Heart left ventricle (tissue), 16 donors: ENCODE measurements around the gene SLC51A. TPM values are rescaled to one million over a fixed set of nuclear protein-coding genes. Genes with fewer than 3 reads are reported as not detected.
"Not testable (repeated sequence)": the region's sequence is repeated elsewhere in the genome, so short reads cannot be mapped to it uniquely, and the experiment has no call there.

Source experiments
- ATAC-seq, 4 donors: fragments of 200-7000 bp; cut with Tn5 transposase; one replicate each; pipeline ENCODE4 v1.9.1; 2020 to 2022; ENCODE audit warnings: moderate library complexity in 4 of 4, mild to moderate bottlenecking in 3 of 4, moderate number of reproducible peaks in 1 of 4
- DNase-seq, 5 donors: peaks; one replicate each; pipeline ENCODE4 v3.0.0-alpha.2; 2020
- H3K27ac ChIP-seq, 12 donors: fragments of 200-600 bp; sonication (generic) in 4 of 12; one replicate each; pipeline versions ENCODE4 v1.5.0 to v1.8.0; 2016 to 2022; ENCODE audit warnings: mild to moderate bottlenecking in 2 of 12
- H3K27me3 ChIP-seq, 9 donors: fragments of 200-600 bp; sonication (generic) in 2 of 9; one replicate each; pipeline versions ENCODE4 v1.5.1 to v1.8.0; 2016 to 2022; ENCODE audit warnings: mild to moderate bottlenecking in 3 of 9
- H3K36me3 ChIP-seq, 9 donors: fragments of 200-600 bp; sonication (generic) in 2 of 9; one replicate each; pipeline versions ENCODE4 v1.5.0 to v1.8.0; 2018 to 2022; ENCODE audit warnings: mild to moderate bottlenecking in 2 of 9
- H3K4me1 ChIP-seq, 12 donors: fragments of 200-600 bp; sonication (generic) in 4 of 12; one replicate each; pipeline versions ENCODE4 v1.5.0 to v1.8.0; 2016 to 2022; ENCODE audit warnings: mild to moderate bottlenecking in 3 of 12
- H3K4me3 ChIP-seq, 12 donors: fragments of 200-600 bp; sonication (generic) in 4 of 12; one replicate each; pipeline versions ENCODE4 v1.5.0 to v1.8.0; 2017 to 2022; ENCODE audit warnings: mild to moderate bottlenecking in 9 of 12, moderate library complexity in 4 of 12
- H3K9me3 ChIP-seq, 12 donors: fragments of 200-600 bp; sonication (generic) in 4 of 12; one replicate each; pipeline versions ENCODE4 v1.5.0 to v1.8.0; 2016 to 2022; ENCODE audit warnings: mild to moderate bottlenecking in 1 of 12
- POLR2A ChIP-seq, 2 donors: fragments of 450-650 bp; IDR thresholded peaks; one replicate each; pipeline ENCODE4 v1.6.1; 2017; ENCODE audit warnings: antibody characterized with exemption in 2 of 2, mild to moderate bottlenecking in 2 of 2, moderate library complexity in 2 of 2
- WGBS, 4 donors: extraction: QIAGEN DNeasy Blood & Tissue Kit in 2 of 4; methylation state at CpG; one replicate each; pipeline versions ENCODE4 v1.1.5 to v1.1.7; 2013 to 2018; 5-methylcytosine and 5-hydroxymethylcytosine counted together
- intact Hi-C, 10 donors: fragments of 100-400 bp; cut with DNase I; formaldehyde crosslinking; loops; one replicate each; pipeline versions ENCODE4 v1.11.1 to v1.14.2; 2022
- polyA plus RNA-seq, 2 donors: library from polyadenylated mRNA; stranded (reverse); fragments of 200-250 nt; gene quantifications; one replicate each; pipeline ENCODE4 v1.2.3, GENCODE V29; 2013
- total RNA-seq, 9 donors: library from RNA; depleted of rRNA in 2 of 9; stranded (reverse); fragments of >200 nt in 2 of 9; fragmentation: NEBNext Ultra II Directional in 3 of 9; extraction: Animal tissue kit (Norgen Biotek cat#: 25700) in 3 of 9; gene quantifications; one replicate each; pipeline versions ENCODE4 v1.1.0 to v1.2.4, GENCODE V29; 2016 to 2023
- TF ChIP-seq, protein P1 (sequence below), 12 donors: fragments of 200-600 bp; sonication (generic) in 4 of 12; IDR thresholded peaks; one replicate each; pipeline versions ENCODE4 v1.5.0 to v1.8.0; 2018 to 2022; ENCODE audit warnings: antibody characterized with exemption in 12 of 12, mild to moderate bottlenecking in 5 of 12
- donor health status: ischemic (EF 13 %, LVEDD 7.1; RV severe dilation, severe dysfunction).
- donor health status: healthy with polysubstance abuse.
- donor health status: DM: no; HTN: yes; CAD: no.
- donor health status: DM: no; HTN: no; CAD: no.
- donor health status: ischemic (EF 25% LVEDD 6.9; RV normal size, moderate dysfunction).
- donor health status: ischemic (EF 25% LVEDD 5.7; RV mildly dilated, moderate dysfunction).
- donor health status: healthy.
- donor health status: DM: yes; HTN: yes; CAD: no.
- donor health status: ischemic (EF 35%, LVEDD 5.7; RV mildly dilated, moderate dysfunction).
- donor health status: nonischemic (EF 11% LVEDD 7.7; RV severe dilation, severe dysfunction).
- donor health status: DM: yes; HTN: yes; CAD: no.
- donor health status: PGD.
- donor health status: ischemic (EF 29% LVEDD 5.4; RV normal size, mild dysfunction).
- donor health status: nonischemic (EF 23%, LVEDD 6.1; RV moderate dilation, normal function).

SLC51A gene
- total and polyA plus RNA-seq, 11 donors: 0.18 to 1.9 (median 0.78) TPM; not detected in 7

DNA sequence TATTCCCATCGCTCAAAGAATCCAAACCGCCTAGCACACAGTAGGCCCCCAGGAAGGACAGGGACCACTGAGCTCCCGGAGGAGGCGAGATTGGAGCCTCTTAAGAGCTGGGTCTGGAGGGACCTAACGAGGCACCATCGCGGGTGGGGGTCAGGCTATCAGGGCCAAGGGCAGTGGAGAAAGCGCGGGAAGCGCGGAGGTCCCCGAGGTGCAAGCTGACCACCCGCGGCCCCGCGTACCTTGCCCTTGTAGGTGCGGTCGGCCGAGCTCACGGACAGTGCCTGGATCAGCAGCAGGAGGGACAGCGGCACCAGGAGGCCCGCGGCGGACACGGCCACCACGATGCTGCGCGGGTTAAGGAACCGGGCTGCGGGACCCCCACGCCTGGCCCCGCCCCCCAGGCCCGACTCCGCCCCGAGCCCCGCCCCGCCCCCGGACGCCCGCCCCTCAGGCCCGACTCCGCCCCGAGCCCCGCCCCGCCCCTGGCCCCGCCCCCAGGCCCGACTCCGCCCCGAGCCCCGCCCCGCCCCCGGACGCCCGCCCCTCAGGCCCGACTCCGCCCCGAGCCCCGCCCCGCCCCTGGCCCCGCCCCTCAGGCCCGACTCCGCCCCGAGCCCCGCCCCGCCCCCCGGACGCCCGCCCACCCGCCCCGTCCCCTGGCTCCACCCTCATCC, 9.0 kb upstream of the SLC51A start:
- ATAC-seq: peak in 3 of 4 donors; percentile 12 to 49 (median 15)
- peaks cover 0 to 6% (median 0%) of the 10 kb centered on the region in 9 donors for H3K27me3 ChIP-seq
- no peak overlapping the region for H3K27ac ChIP-seq
- TF ChIP-seq, protein P1, sequence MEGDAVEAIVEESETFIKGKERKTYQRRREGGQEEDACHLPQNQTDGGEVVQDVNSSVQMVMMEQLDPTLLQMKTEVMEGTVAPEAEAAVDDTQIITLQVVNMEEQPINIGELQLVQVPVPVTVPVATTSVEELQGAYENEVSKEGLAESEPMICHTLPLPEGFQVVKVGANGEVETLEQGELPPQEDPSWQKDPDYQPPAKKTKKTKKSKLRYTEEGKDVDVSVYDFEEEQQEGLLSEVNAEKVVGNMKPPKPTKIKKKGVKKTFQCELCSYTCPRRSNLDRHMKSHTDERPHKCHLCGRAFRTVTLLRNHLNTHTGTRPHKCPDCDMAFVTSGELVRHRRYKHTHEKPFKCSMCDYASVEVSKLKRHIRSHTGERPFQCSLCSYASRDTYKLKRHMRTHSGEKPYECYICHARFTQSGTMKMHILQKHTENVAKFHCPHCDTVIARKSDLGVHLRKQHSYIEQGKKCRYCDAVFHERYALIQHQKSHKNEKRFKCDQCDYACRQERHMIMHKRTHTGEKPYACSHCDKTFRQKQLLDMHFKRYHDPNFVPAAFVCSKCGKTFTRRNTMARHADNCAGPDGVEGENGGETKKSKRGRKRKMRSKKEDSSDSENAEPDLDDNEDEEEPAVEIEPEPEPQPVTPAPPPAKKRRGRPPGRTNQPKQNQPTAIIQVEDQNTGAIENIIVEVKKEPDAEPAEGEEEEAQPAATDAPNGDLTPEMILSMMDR (IDR thresholded peaks at IDR 0.05): no peak
- no peak for TF ChIP-seq POLR2A (IDR thresholded peaks at IDR 0.05)
- intact Hi-C loops: no loop called here
- WGBS, 4 donors: 9 to 35% (median 17%) methylated on average over 10 to 61 of the region's 70 CpGs
- peaks cover 0 to 10% (median 0%) of the 10 kb centered on the region in 12 donors for H3K4me1 ChIP-seq
- peak overlapping the region in 6 of 12 donors; percentile 14 to 37 (median 21) for H3K4me3 ChIP-seq
- H3K9me3 ChIP-seq: no peaks in the 10 kb centered on the region
- peak in 1 of 5 donors; percentile 3 for DNase-seq
- no peaks in the 10 kb centered on the region for H3K36me3 ChIP-seq

DNA sequence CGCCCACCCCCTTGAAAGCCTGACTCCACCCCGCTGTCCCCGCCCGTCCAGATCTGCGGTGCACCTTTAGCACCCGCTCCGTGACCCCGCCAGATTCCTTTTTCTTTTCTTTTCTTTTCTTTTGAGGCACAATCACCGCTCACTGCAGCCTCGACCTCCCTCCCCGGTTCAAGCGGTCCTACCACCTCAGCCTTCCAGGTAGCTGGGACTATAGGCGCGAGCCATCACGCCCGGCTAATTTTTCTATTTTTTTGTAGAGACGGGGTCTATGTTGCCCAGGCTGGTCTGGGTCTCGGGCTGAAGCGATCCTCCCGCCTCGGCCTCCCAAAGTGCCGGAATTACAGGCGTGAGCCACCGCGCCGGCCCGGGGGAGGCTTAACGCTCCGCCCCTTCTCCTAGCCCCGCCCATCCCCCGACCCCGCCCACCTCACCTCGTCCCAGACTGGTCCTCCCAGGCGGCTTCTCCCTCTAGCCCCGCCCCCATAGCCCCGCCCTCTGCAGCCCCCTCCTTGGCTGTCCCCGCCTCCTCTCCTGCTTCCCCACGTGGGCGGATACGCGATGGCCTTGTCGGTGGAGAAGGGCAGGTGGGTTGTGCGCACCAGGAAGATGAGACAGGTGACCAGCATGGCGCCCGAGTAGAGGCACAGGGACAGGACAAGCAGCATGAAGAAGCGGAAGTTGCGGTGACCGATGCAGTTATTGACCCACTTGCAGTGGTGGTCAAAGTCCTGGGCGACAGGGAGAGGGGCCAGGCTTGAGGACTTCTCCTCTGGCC, 8.3 kb upstream of the SLC51A start:
- Histone ChIP-seq H3K4me3 (peak overlapping the region in 7 of 12 donors; percentile 24 to 53 (median 30)), H3K36me3 (no peaks in the 10 kb centered on the region), H3K27me3 (peaks cover 0 to 6% (median 0%) of the 10 kb centered on the region in 9 donors), H3K27ac (no peak overlapping the region), H3K4me1 (peaks cover 0 to 10% (median 0%) of the 10 kb centered on the region in 12 donors), H3K9me3 (no peaks in the 10 kb centered on the region)
- TF ChIP-seq, protein P1 (IDR thresholded peaks at IDR 0.05): no peak
- TF ChIP-seq POLR2A (IDR thresholded peaks at IDR 0.05): no peak
- intact Hi-C loops: no loop called here
- WGBS, 4 donors: 33 to 37% (median 33%) methylated on average over 43 to 49 of the region's 49 CpGs
- DNase-seq: peak in 3 of 5 donors; percentile 50 to 66 (median 64)
- ATAC-seq: peak in 3 of 4 donors; percentile 39 to 71 (median 65)

DNA sequence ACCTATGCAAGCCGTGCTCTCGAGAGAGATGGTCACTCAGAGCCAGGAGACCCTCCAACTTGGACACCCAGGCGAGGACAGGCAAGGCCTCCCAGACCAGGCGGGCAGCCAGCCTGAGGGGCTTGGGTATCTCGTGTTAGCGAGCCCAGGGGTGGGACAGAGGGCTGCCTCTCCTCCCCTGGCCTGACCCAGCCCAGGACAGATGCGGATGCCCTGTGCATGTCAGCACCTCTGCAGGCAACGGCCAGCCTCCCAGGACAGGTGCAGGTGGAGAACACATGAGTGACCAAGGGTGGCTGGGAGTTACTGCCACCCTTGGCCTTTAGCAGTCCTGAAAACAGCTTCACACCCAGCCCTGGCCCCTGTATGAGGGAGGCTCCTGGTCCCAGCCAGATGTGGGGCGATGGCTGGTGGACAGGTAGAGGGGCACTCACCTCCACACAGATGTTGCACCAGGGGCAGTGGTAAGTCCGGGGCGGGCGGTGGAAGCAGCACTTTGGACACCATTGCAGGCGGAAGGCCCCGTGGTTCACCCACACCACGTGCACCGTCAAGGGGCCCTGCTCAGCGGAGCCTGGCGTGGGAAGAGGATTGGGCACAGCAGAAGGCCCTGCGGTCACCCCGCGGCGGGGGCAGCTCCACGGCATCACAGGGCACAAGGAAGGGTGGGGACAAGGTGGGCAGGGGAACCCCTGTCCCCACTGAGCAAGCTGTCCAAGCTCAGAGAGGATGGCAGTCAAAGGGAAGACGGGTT, 7.2 kb upstream of the SLC51A start:
- intact Hi-C loops: no loop called here
- ATAC-seq (peak in 1 of 4 donors; percentile 31), DNase-seq (no peak)
- Histone ChIP-seq H3K9me3 (no peaks in the 10 kb centered on the region), H3K4me1 (peaks cover 0 to 10% (median 0%) of the 10 kb centered on the region in 12 donors), H3K27ac (no peak overlapping the region), H3K36me3 (no peaks in the 10 kb centered on the region), H3K4me3 (no peak overlapping the region), H3K27me3 (peaks cover 0 to 6% (median 0%) of the 10 kb centered on the region in 9 donors)
- WGBS, 4 donors: 90 to 96% (median 93%) methylated on average over 12 to 24 of the region's 24 CpGs
- TF ChIP-seq, protein P1 (IDR thresholded peaks at IDR 0.05): no peak
- no peak for TF ChIP-seq POLR2A (IDR thresholded peaks at IDR 0.05)

DNA sequence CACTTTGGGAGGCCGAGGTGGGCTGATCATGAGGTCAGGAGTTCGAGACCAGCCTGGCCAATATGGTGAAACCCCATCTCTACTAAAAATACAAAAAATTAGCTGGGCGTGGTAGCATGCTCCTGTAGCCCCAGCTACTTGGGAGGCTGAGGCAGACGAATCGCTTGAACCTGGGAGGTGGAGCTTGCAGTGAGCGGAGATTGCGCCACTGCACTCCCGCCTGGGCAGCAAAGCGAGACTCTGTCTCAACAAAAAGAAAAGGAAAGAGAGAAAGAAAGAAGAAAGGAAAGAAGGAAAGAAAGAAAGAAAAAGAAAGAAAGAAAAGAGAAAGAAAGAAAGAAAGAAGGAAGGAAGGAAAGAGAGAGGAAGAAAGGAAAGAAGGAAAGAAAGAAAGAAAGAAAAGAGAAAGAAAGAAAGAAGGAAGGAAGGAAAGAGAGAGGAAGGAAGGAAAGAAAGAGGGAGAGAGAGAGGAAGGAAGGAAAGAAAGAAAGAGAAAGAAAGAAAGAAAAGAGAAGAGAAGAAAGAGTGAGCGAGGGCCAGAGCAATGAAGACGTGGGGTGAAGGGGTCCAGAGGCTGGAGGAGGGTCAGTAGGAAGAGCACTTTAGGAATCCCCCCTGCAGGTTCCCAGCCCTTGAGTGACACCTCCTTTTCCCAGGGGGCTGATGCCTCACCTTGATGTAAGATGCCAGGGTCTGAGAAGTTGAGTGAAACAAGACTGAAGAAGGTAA, 6.2 kb upstream of the SLC51A start:
- H3K4me1 ChIP-seq, intact Hi-C loops, DNase-seq, H3K9me3 ChIP-seq, ATAC-seq, H3K27ac ChIP-seq, H3K36me3 ChIP-seq, H3K4me3 ChIP-seq: not testable (repeated sequence)
- WGBS, 4 donors: 80 to 95% (median 85%) methylated on average over 11 of the region's 11 CpGs
- peaks cover 0 to 11% (median 0%) of the 10 kb centered on the region in 9 donors for H3K27me3 ChIP-seq
